HG03469 (cell line): ENCODE measurements around the gene MED26.
A peak's percentile ranks its signal among the peaks of the same experiment; 100 is the strongest.
"Not testable (repeated sequence)": the region's sequence is repeated elsewhere in the genome, so short reads cannot be mapped to it uniquely, and the experiment has no call there.

Experiments
- ATAC-seq: cut with Tn5 transposase; IDR thresholded peaks from one replicate; pipeline ENCODE4 v1.9.1; 2021; ENCODE audit warnings: mild to moderate bottlenecking, moderate library complexity, moderate number of reproducible peaks; ENCODE audit not compliant: unreplicated experiment

Gene MED26

GRCh38 chr19:16628183-16628983 is at the start of gene MED26:
MED26 (minus strand) TSS chr19:16628204; CDS start chr19:16627943, 261 bp downstream.
- ATAC-seq, result peak; percentile 74

GRCh38 chr19:16677055-16677454 is 49.1 kb upstream of the MED26 start:
- no peak for ATAC-seq

GRCh38 chr19:16676101-16676798 is 48.2 kb upstream of the MED26 start:
- no peak for ATAC-seq

GRCh38 chr19:16673839-16674238 is 45.8 kb upstream of the MED26 start:
- not testable (repeated sequence) for ATAC-seq

- ATAC-seq, result no peak
These were observed 45.2 kb upstream of the MED26 start for GRCh38 chr19:16673231-16673630.

GRCh38 chr19:16671652-16672274 is 43.8 kb upstream of the MED26 start:
- ATAC-seq, result no peak

GRCh38 chr19:16670291-16670690 is 42.3 kb upstream of the MED26 start:
- no peak for ATAC-seq

- not testable (repeated sequence) for ATAC-seq
These were observed 40.7 kb upstream of the MED26 start for GRCh38 chr19:16668702-16669101.

GRCh38 chr19:16668176-16668575 is 40.2 kb upstream of the MED26 start:
- no peak for ATAC-seq

- no peak for ATAC-seq
These were observed 33.6 kb upstream of the MED26 start for GRCh38 chr19:16661480-16662034.

- no peak for ATAC-seq
These were observed 32.9 kb upstream of the MED26 start, which contains the start of gene TMEM38A for GRCh38 chr19:16660763-16661479. TMEM38A (plus strand) TSS chr19:16661139; CDS start chr19:16661218, 79 bp downstream.

- ATAC-seq, result peak; percentile 73
These were observed 32.1 kb upstream of the MED26 start, which contains the start of gene SMIM7 for GRCh38 chr19:16659832-16660708. SMIM7 (minus strand) TSS chr19:16660144; CDS start chr19:16660110, 34 bp downstream.

- no peak for ATAC-seq
These were observed 31.4 kb upstream of the MED26 start for GRCh38 chr19:16659464-16659831.

GRCh38 chr19:16657384-16657783 is 29.4 kb upstream of the MED26 start:
- no peak for ATAC-seq

- ATAC-seq, result no peak
These were observed 27.7 kb upstream of the MED26 start for GRCh38 chr19:16655727-16656126.

GRCh38 chr19:16654627-16655026 is 26.6 kb upstream of the MED26 start:
- no peak for ATAC-seq

GRCh38 chr19:16654140-16654539 is 26.1 kb upstream of the MED26 start:
- no peak for ATAC-seq

GRCh38 chr19:16652854-16653253 is 24.9 kb upstream of the MED26 start:
- no peak for ATAC-seq

GRCh38 chr19:16651421-16652188 is 23.6 kb upstream of the MED26 start:
- not testable (repeated sequence) for ATAC-seq
